Fibroblast of skin of left biceps (primary cell): ENCODE data around the gene BPIFB4.
"Not testable (repeated sequence)": the region's sequence is repeated elsewhere in the genome, so short reads cannot be mapped to it uniquely, and the experiment has no call there.

ENCODE experiments used
- DNase-seq, 2 experiments: peaks; one replicate each; pipeline ENCODE4 v3.0.0-alpha.2; 2013; ENCODE audit warnings: low read depth in 2 of 2

The BPIFB4 gene

DNA sequence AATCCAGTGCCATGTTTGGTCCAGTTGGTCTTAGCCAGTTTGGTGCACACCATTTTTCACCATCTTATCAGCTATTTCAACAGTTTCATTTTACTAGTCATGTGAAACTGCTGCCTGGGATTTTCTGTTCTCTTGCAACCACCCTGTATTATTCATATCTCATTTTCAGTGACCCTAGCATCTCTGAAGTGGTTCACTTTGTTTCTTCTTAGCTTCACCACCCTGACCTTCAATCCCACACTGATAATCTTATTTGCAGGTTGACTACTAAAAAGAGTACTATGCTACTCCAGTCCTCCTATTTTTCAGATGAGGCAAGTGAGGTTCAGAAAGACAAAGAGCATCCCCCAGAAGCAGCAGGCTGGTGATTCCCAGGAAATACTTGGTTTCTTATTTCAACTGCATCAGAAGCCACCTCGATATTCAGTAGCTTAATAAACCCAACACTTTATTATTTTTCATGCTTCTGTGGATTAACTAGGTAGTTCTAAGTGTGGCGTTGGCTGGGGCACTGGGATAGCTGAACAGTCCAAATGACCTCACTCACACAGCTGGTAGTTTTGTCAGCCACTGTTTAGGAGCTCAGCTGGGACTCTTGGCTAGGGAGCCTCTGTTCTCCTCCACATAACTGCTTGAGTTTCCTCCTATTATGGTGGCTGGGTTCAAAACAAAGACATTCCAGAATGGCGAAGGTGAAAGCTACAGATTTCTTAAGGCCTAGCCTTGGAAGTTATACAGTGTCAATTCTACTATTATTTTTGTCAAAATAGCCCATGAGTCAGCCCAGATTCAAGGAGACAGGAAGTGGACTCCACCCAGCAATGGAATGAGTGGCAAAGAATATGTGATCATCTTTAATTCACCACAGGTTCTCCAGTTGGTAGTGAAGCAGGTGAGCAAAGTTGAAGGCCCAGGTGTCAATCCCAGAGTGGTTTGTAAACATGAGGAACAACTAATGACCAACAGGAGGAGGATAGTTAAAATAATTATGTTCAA, 40.6 kb downstream of the BPIFB4 start:
- DNase-seq: no peak

DNA sequence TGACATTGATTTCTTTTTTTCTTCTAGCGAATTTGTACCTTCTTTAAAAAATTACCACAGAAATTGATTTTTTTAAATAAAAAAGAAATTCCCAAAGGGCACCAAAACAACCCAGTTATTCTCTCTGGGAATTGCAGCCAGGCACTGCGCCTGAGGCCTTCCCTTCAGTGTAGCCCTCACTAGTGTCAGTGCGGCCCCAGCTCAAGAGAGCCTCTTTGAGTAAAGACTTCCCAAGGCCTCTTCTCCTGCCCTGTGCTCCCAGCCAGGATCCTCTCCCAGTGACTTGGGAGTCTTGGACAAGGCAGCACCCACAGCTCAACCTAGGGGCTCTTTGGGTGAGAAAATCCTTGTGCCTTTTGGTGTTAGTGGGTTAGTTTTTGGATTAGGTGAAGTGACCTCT, 41.5 kb downstream of the BPIFB4 start:
- DNase-seq: no peak

DNA sequence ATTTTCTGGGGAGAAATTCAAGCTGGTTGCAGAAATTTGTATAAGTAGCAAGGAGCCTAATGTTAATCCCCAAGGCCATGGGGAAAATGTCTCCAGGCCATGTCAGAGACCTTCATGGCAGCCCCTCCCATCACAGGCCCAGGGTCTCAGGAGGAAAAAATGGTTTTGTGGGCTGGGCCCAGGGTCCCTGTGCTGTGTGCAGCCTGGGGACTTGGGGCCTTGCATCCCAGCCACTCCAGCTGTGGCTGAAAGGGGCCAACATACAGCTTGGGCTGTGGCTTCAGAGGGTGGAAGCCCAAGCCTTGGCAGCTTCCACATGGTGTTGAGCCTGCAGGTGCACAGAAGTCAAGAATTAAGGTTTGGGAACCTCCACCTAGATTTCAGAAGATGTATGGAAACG, 42.9 kb downstream of the BPIFB4 start:
- DNase-seq: not testable (repeated sequence)

- DNase-seq: no peak
These were observed 44.8 kb downstream of the BPIFB4 start for GRCh38 chr20:33124261-33124660.

DNA sequence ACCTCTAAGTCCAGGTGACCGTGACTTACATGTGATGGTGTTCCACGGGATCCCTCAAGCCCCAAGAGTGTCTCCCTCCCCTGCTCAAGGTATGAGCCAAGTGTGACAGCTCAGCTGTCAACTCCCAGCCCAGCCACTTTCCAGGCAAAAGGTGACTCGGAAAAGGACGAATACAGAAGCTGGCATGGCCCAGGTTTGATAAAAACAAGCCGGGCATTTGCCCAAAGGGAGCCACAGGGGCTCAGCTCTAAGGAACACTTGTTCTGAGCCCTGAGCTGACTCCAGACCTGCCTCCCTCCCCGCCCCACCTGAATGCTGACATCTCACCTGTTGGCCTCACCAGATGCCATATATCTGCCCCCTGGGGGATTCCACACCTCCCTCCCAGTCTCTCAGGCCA, 45.6 kb downstream of the BPIFB4 start:
- no peak for DNase-seq

DNA sequence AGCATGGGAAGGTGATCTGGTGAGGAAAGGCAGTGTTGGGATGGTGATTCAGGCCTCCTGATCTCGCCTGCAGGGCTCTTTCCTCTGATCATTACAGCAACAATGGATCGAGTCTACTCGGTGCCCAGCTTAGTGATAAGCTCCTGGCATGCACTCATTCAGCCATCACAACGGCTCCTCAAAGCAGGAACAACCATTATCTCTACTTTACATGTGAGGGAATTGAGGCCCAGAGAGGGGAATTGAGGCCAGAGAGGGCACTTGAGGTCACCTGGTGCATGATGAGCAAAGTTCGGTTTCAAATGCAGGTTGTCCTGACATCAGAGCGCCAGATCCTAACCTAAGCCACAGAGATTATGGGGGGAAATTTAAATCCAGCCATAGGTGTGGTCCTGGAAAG, 46.5 kb downstream of the BPIFB4 start:
- no peak for DNase-seq

DNA sequence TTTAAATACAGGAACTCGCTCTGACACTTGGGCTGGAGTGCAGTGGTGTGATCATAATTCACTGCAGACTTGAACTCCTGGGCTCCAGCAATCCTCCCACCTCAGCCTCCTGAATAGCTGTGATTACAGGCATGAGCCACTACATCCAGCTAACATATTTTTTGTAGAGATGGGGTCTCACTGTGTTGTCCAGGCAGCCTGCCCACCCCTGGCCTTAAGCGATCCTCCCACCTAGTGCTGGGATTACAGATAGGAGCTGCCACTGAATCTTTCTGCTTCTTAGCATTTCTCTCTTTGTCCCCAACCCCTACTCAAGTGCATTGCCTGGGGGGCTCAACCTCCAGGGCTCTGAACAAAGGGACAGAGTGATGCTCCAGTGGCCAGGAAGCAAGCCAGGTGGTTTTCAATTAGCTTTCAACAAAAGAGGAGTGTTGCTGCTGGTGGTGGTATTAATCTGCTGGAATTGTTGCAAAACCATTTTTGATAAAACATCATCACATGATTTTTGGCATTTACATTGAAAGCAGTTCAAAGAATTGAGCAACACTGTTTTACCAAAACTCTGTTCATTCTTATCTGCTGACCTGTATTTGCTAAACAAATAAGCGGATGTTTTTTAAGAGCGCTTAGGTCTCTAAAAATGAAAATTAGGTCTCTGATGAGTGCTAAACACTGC, 48.1 kb downstream of the BPIFB4 start:
- DNase-seq: no peak

DNA sequence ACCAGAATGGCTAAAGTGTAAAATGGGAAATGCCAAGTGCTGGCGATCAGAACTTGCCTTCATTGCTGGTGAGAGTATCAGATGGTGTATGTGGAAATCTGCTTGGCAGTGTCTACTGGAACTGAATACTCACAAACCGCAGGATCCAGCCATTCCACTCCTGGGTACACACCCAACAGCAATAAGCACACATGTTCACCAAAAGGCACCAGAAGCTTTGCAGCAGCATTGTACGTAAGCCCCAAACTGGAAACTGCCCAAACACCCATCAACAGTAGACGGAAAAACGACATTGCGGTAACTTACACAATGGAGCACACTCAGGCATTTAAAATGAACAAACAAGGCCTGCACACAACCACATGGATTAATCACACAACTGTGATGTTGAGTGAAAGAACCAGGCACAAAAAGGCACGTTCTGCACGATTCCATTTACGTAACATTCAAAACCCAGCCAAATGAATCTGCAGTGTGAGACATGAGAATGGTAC, 51.2 kb downstream of the BPIFB4 start:
- peak; percentile 85 to 88 for DNase-seq

GRCh38 chr20:33131949-33132473, 52.6 kb downstream of the BPIFB4 start:
- no peak for DNase-seq

DNA sequence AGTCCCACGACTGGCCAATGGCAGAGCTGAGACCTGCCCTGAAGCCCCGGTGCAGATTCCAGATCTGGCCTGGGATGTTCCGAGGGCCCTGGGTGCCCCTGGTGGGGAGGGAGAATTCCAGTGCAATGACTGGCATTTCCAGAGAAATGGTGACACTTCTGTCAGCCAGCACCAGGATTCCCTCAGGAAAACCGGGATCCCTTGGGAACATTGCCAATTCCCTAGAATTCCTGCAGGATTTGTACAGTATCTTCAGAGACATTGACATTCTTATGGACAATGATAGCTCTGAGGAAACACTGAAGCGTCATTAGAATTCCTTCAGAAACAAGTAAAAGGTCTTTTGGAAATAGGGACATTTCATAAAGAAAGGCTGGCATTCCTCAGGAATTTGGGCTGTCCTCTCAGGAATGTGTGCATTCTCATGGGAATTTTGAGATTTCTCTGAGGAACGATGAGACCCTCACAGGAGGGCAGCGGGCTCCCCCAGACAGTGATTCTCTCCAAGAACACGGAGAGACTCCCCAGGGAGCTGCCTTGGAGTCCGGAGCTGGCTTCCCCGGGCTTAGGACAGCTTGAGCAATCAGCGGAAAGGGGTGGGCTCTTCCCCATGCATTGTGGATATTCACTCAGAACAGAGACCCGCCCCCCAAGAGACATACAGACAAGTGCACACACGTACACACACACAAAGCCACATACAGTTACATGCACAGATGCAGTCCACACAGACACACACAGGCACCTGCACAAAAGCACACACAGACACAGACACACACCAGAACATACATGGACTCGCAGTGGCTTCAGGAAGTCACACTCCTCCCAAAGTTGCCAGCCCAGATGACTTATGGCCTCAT, 53.3 kb downstream of the BPIFB4 start:
- peak in 1 of 2 experiments; percentile 8 for DNase-seq

DNA sequence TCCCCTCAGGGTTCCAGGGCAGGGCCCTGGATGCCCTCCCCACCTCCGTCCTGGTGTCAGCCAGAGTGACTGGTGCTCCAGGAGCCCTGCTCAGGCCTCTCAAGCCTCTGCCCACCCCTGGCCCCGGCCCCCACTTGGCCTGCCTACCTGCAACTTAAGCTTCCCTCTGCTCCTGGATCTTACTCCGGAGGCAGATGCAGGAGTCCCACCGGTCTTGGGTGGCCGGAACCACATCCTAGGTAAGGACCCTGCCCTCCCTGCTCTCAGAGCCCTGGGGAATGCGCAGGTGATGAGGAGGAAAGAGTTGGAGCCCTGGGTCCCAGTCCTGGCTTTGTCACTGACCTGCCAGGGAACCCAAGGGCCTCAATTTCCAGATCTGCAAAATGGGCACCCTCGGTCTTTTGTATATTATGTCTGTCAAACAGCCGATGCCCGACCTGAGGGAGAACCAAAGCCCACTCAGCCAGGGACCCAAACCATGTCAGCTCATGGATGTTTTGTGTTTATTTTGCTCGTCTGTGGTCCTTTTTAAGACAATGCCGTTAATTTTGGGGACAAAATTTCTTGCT, 54.0 kb downstream of the BPIFB4 start:
- DNase-seq: no peak

DNA sequence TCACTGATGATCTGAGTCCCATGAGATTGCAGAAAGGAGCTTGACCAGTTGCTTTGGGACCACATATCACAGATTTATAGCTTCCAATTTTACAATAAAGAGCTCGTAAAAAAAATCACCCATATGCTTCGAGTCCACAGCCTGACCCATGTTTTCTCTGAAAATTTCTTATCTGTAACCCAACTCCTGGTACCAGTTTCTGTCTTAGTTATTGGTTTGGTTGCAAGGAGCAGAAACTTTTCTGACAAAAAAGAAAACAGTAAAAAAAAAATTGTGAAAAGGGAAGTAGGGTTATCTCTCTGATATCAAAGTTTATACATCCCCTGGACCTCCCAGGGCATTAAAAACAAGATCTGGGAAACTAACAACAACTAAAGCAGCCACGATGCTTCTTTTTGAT, 57.8 kb downstream of the BPIFB4 start:
- DNase-seq: no peak

GRCh38 chr20:33139467-33139866, 60.0 kb downstream of the BPIFB4 start:
- DNase-seq: no peak

DNA sequence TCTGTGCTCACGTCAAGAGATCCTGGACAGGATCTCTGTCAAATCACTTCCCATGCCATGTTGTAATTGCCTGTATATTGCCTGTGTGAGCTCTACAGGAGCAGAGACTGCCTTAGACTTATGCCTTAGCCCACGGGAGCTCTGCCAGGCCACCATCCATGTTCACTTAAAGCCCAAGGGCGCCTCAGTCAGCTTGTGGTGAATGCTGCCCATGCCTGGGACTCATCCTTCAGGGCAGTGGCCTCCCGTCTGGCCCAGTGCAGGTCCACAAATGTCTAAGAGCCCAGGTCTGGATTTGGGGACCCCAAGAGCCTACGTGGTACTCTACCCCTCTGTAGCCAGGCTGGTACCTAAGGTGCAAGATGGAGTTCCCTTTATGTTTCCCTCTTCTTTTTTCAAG, 66.1 kb downstream of the BPIFB4 start:
- DNase-seq: no peak

DNA sequence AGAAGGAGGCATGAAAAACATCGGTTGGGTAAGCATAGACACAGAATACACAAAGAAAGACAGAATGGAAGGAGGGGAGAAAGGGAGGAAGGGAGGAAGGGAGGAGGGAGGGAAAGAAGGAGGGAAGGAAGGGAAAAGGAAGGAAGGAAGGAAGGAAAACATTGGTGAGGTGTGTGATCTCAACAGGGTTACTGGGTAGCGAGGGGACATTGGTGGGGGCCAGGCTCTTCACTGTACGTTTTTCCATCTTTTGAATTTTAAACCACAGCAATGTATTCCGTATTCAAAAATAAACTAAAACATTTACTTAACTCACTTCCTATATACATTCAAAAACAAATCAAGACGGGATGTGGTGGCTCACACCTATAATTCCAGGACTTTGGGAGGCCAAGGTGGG, 67.9 kb downstream of the BPIFB4 start:
- no peak for DNase-seq

GRCh38 chr20:33148040-33148439, 68.6 kb downstream of the BPIFB4 start:
- DNase-seq: no peak

GRCh38 chr20:33154252-33154651, 74.8 kb downstream of the BPIFB4 start:
- no peak for DNase-seq

DNA sequence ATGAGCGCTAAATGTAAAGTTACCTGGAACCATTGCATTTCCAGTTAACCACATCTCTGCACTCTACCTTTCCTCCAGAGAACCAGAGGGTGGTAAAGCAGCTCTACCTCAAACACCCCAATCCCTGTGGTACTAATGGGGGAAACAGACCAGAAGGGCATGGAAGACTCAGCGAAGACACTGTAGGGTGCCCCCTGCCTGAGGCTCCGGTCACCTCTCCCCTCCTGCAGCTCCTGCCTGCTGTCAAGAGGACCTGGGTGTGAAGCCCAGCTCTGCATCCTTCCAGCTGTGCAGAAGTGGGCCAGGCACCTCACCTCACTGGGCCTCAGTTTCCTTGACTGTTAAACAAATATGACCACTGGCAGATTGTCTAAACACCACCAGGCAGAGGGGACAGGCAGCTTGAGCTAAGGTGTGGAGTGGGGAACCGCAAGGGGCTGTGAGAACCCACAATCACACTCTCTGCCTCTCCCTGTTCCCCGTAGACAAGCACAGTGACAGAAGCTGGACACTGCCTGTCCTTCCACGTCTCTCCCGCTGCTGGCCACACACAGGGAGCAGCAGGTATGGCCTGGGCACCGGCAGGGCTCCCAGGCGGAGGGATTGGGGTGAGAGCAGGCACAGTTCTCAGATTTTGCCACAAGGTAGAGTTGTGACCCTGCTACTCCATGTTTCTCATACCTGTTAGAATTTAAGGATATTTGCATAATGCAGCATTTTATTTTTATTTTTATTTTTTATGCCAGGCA, 79.4 kb downstream of the BPIFB4 start:
- DNase-seq: no peak

DNA sequence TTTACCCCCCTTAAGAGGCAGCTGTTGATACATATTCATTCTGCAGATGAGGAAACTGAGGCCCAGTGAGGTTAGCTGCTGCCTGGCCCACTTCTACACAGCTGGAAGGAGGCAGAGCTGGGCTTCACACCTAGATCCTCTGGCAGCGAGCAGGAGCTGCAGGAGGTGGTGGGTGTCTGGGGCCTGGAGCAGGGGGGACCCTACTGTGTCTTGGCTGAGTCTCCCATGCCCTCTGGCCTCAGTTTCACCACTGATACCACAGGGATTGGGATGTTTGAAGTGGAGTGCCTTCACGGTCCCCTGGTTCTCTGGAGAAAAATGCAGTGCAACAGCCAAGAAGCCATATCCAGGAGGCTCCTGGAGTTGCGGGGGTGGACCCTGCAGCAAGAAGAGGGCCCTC, 80.3 kb downstream of the BPIFB4 start:
- DNase-seq: no peak

DNA sequence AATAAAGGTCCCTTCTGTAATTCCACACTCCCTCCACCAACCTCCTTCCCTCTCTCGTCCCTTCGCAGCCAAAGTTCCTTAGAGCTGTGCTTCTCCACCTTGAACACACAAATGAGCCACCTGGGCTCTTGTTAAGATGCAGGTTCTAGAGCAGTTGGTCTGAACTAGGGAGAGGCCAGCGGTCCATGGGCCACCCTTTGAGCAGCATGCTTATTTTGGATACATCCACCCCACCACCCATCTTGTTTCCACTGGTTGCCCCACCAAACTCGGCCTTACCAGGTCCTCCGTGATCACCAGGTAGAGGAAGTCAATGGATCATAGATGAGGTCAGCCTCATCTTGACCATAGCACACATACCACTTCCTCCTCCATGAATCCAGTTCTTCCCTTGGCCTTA, 81.2 kb downstream of the BPIFB4 start:
- no peak for DNase-seq
